Medulla oblongata (tissue), 1 donor: ENCODE data around the gene PTPMT1.
"Not testable (repeated sequence)": the region's sequence is repeated elsewhere in the genome, so short reads cannot be mapped to it uniquely, and the experiment has no call there.

ENCODE experiments used
- DNase-seq: peaks from one replicate; pipeline ENCODE4 v3.0.0-alpha.2; 2015; ENCODE audit errors: extremely low spot score

The PTPMT1 gene

DNA sequence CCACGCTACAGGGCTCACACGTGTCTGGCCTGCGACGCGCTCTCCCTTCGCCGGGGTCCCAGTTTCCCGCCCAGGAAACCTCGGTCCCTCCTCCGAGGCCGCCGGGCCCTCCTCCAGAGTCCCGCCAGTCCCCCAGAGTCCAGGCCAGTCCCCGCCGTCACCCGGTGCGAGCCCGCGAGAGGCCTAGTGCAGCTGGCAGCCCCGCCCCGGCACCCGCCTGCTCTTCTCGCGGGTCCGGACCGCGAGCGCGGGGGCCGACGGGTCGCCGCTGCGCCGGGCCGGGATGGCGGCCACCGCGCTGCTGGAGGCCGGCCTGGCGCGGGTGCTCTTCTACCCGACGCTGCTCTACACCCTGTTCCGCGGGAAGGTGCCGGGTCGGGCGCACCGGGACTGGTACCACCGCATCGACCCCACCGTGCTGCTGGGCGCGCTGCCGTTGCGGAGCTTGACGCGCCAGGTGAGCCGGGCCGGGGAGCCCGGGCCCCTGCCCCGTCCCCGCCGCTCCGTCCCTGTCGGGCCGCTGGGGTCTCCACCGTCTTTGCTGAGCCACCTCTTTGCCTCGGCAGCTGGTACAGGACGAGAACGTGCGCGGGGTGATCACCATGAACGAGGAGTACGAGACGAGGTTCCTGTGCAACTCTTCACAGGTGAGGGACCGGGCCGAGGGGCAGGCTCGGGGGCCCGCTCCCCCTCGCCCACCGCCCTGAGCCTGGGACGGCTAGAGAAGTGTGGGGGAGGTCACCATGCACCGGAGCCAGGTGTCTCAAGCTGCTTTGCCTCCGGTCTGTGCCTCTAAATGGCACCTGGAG lies at the start of gene PTPMT1:
Gene PTPMT1, plus strand, starts transcription at position 260 of the 809 bp plus-strand sequence. Its CDS starts 24 bp downstream, at position 284.
- DNase-seq, result peak; percentile 45

GRCh38 chr11:47516155-47516554 lies 49.2 kb upstream of the PTPMT1 start:
- no peak for DNase-seq

- DNase-seq, result no peak
Measured at GRCh38 chr11:47516984-47517853, 48.2 kb upstream of the PTPMT1 start.

DNA sequence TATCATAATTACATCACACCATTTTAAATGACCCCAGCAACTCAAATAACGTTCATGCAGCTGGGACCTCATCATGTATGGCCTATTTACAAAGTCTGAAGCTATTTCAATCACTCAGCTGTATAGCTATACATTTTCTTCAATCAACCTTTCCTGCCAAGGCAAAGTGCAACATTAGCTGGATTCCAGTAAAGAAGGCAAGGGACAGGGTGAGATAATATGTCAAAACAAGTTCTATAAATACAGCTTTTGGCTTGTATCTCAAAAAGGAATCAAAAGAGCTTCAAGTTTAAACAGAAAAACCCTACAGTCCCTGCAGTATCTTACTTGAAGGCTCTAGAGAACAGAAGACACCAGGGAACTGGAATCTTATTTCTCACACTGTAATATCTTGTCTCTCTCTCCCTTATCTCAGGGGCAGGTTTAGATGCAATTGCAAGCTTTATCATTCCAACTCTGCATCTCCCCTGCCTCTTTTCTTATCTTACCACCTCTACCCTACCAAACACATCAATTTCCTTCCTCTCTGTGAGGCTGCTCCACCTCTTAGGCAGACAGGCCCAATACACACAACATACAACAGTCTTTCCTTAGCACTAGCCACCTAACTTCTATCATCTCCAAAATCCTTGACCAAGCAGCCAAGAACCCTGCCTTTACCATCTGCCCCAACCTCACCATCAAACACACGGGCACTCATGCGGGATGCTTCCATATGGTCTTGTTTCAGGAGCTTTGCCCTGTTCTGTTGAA lies 47.0 kb upstream of the PTPMT1 start:
- DNase-seq, result no peak

DNA sequence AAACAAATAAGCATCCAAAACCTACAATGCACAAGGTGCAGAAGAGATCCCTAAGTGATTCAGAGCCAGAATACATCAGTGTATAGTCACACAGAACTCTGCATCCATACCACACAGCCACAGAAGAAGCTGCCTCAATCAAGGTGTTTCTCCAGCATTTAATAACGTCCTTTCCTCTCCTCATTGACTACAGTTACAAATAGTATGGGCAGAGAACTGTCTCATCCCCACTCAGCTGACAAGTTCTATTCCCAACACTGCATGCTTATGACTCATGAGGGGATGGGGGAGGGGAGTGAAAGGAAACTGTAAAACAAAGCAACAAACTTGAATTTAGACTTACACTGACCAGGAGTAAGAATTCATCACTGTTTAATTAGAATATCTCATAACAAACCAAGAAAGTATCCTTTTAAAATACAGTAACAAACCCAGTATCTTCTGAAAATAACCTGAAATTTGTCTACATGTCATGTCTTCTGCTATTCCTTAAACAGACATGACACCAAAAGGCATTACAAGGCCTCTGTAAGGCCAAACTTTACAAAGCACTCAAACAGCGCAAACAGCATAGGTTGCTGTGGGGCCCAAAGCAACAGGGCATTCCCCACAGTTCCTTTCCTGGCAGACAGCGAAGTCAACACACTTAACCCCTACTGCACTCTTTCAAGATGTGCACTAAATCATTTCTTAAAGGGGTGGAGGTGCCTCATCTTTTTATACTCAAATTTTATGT lies 41.7 kb upstream of the PTPMT1 start:
- DNase-seq, result peak; percentile 63

DNA sequence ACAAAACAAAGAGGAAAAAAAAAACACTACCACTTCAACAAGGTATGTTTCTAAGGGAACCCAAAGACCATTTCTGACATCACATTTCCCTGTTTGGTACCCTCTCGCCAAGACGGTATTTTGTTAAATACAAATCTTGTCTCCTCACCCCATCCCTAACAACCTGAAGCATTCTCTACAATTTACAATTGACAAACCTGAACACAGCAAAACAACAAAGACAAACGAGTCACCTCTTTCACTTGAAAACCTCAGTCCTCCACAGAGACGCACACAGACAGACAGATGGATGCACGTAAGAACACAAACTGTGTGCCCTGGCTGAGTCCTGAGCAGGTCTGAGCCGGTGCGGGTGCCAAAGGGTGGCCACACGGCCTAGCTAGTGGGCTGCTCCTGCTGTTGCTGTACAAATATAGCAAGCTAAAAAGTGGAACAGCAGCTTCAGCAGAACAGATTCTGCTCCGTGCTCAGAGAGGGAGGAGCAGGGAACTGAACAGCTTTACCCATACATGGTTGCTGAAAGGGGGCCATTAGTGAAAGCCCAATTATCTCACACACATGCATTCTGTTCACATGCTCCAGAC lies 41.0 kb upstream of the PTPMT1 start:
- DNase-seq, result peak; percentile 38

DNA sequence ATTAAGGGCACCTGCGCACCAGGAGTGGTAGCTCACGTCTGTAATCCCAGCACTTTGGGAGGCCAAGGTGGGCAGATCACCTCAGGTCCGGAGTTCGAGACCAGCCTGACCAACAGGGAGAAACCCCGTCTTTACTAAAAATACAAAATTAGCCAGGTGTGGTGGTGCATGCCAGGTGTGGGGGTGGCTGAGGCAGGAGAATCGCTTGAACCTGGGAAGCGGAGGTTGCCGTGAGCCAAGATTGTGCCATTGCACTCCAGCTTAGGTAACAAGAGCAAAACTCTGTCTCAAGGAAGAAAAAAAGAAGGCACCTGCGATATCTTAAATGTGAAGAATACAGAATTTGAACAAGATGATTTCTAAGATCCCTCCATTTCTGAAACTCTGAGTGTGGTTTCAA lies 39.4 kb upstream of the PTPMT1 start:
- not testable (repeated sequence) for DNase-seq

GRCh38 chr11:47527186-47527585 lies 38.2 kb upstream of the PTPMT1 start:
- no peak for DNase-seq

- no peak for DNase-seq
Measured at GRCh38 chr11:47529951-47530350, 35.4 kb upstream of the PTPMT1 start.

DNA sequence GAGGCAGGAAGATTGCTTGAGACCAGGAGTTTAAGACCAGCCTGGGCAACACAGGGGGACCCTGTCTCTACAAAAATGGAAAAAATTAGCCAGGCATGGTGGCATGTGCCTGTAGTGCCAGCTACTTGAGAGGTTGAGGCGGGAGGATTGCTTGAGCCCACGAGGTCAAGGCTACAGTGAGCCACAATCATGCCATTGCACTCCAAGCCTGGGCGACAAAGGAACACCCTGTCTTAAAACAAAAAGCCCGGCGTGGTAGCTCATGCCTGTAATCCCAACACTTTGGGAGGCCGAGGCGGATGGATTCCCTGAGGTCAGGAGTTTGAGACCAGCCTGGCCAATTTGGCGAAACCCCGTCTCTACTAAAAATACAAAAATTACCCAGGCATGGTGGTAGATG lies 34.7 kb upstream of the PTPMT1 start:
- not testable (repeated sequence) for DNase-seq

GRCh38 chr11:47531666-47532065 lies 33.7 kb upstream of the PTPMT1 start:
- DNase-seq, result no peak

DNA sequence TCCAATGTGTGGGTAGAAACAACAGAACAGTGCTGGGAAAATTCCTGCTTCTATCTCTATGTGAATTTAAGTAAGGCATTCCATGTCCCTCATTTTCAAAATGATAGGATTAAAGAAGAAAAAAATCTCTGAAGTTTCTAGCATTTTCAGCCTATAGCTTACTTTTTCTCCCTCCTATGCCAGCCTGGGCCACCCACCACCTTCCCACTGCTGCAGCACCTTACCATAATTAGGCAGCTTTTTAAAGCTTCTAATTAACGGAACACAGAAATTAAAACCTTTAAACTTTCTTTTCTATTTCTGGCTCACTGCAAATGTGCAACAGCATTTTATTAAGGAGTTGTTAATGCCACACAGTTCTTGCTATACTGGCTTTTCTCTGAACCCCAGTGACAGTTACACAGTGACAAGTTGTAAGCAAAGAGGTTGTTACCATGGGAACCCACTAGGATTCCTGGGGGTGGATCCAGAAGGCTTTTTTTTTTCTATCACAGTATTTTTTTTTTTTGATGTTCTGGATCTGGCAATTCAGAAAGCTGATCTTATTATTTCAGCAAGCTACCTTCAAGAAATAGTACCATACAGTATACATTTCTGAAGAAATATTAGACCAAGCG lies 32.7 kb upstream of the PTPMT1 start:
- DNase-seq, result peak; percentile 13

DNA sequence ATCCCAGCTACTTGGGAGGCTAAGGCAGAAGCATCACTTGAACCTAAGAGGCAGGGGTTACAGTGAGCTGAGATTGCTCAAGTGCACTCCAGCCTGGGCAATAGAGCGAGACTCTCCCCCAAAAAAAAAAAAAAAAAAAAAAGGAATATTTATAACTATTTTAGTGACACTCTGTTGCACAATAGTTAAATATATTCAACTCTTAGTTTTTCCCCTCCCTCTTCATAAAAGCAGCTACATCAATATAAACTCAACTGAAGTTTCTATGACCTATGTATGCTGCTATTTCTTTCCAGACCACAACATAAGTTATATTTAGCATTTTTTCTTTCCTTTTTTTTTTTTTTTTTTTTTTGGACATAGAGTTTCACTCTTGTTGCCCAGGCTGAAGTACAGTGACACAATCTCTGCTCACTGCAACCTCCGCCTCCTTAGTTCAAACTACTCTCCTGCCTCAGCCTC lies 31.7 kb upstream of the PTPMT1 start:
- DNase-seq, result no peak

DNA sequence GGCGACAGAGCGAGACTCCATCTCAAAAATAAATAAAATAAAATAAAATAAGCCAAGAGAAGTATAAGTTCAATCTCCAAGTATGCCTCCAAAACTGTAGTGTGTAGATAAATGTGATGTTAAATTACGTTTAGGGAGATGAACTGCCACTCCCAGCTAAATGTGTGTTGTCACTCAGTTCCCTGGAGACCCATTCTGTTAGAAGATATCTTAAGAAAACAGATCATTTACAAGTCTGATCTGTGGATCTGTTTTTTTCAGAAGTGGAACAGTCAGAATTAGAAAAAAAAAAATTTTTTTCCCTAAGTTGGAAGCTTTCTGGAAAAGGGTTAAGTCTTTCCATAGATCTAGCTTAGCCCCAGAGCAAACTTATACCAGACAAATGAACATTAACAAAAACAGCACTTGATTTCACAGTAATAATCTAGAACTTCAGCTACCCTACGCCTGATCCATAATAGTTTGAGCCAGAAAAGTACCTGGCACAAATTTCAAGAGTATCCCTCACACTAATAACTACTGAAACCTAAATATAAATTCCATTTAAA lies 30.6 kb upstream of the PTPMT1 start:
- DNase-seq, result no peak

- peak; percentile 17 for DNase-seq
Measured at GRCh38 chr11:47536915-47537314, 28.5 kb upstream of the PTPMT1 start.

GRCh38 chr11:47538741-47539565 lies 26.4 kb upstream of the PTPMT1 start:
- peak; percentile 76 for DNase-seq

DNA sequence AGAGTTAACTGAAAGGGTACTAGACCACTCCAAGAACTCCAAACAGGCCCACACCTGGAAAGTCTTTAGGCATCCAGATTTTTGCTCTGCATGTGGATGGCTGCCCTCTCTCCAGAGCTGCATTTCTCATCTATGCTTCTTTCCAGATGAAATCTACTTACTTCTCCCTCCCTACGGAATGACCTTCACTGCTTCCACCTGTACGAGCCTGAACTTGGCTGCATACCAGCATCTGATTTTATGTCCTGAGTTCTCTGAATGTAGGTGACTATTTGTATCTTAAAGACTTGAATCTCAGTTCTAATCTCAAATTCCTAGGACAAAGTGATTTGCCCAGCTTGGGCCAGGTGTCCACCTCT lies 25.7 kb upstream of the PTPMT1 start:
- no peak for DNase-seq

GRCh38 chr11:47541070-47541469 lies 24.3 kb upstream of the PTPMT1 start:
- DNase-seq, result no peak

DNA sequence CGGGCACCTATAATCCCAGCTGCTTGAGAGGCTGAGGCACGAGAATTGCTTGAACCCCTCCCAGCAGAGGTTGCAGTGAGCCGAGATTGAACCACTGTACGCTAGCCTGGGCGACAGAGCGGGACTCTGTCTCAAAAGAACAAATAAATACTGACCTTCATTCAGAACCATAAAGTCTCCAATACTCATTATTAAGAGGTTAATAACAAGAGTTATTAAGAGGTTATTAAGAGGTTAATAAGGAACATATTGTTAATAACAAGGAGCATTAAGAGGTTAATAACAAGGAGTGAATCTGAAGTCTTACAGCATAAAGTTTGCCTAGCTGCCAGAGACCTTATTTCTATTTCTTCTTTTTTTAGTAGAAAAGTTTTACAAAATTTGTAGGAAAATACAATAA lies 20.1 kb upstream of the PTPMT1 start:
- DNase-seq, result no peak
